Muscle of back (tissue), 11 donors: ENCODE measurements around the gene PDGFB. TPM values are rescaled to one million over a fixed set of nuclear protein-coding genes. Genes with fewer than 3 reads are reported as not detected.

Source experiments
- DNase-seq, 3 donors: peaks; one replicate each; pipeline versions ENCODE4 v3.0.0 to v3.0.0-alpha.2; 2013
- polyA plus RNA-seq, 10 donors: library from polyadenylated mRNA; unstranded; fragments of 120-200 nt; gene quantifications; one replicate each; pipeline ENCODE4 v1.2.1, GENCODE V29; 2013; ENCODE audit not compliant: insufficient read length in 10 of 10

PDGFB gene
- polyA plus RNA-seq, 10 donors, result 14.6 to 23.9 (median 16.9) TPM

DNA sequence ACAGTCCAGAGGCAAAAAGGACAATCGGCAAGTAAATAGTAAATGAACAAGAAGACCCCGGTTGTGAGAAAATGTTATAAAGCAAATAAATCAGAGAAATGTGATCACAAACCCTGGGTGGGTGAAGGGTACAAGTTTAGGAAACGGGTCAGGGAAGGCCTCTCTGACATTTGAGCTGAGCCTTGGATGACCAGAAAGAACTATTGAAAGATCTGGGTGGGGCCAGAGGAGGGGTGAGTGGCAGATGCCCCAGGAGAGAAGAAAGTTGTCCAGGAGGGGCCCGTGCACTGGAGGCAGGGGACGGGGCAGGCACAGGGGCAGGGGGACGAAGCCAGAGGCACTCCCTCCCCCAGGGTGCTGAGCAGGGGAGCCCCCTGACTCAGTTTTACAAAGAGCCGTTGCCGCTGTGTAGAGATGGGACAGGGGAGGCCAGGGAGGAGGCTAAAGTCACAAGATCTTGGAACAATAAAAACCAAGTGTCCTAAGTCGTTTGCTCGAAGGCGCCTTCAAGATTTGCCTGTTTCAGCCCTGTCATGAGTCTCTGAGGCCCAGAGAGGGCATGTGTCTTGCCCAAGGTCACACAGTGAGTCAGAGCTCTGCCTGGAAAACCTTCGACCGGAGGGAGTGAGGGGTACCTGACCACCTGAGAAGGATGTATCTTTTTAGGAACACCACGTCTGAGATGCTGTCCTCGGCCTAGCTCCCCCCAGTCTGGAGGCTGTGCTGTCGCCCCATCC, 10.8 kb upstream of the PDGFB start:
- DNase-seq, result no peak

DNA sequence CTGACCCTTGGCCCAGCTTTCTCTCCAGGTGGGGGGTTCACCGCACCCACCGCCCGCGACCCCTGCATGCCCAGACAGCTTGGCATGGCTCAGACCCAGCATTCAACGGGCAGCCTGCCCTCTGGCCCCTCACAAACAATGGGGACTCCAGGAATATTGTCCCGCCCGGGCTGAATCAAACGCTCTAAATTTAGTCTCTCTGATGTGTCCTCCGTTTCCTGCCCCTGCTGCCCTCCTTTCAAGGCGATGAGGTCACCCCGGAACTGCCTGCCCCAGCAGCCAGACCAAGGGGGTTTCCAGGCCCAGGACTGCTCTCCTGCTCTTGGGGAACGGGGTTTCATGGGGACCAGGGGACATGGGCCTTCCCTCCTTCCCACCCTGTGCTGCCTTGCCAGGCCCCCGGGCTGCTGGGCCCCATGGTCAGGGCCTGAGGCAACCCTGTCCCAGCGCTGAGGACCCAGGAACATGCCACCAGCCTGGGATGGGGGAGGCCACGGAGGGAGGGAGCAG, 10.1 kb upstream of the PDGFB start:
- DNase-seq, result no peak

DNA sequence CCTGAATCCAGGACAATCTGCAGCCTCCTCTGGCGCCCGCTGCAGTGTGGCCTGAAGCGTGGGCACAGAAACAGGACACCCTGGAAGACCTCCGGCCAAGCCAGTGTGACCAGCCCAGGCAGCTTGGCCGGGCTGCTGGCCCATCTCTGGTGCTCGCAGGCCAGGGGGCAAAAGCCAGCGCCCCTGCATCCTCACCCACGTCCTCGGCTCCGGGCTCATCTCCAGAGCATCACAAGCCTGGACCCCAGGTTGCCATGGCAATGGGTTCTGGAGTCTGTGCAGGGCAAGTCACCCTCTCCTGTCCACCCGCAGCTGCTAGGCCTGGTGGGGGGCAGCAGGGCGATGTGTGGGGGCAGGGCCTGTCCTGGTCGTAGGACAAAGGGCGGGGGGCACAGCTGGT, 9.3 kb upstream of the PDGFB start:
- no peak for DNase-seq

DNA sequence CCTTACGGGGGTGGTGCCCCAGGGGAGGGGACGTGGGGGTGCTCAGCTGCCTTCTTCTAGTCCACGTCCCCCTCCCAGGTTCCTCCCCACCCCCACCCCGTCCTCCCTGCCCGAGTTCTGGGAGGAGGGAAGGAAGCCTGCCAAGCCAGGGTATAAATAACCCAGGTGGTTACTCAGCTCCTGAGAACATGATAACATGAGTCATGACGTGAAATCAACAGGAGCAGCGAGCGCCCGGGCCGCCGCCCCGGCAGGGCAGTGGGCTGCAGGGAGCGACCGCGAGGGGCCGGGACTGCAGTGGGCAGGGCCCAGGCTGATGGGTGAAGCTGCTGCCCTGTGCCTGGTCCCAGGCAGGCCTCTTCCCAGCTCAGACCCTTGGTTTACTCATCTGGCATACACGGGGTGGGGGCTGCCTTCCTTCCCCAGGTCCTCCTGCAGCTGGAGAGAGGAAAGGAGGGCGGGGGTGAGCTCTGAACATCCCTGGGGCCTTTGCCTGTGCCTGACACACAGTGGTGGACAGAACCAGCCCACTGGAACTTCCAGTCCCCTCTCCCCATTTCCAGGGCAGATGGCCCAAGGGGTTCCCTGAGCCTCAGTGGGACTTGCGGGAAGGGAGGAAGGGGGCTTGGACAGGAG, 8.8 kb upstream of the PDGFB start:
- peak in 2 of 3 donors; percentile 52 to 84 for DNase-seq

DNA sequence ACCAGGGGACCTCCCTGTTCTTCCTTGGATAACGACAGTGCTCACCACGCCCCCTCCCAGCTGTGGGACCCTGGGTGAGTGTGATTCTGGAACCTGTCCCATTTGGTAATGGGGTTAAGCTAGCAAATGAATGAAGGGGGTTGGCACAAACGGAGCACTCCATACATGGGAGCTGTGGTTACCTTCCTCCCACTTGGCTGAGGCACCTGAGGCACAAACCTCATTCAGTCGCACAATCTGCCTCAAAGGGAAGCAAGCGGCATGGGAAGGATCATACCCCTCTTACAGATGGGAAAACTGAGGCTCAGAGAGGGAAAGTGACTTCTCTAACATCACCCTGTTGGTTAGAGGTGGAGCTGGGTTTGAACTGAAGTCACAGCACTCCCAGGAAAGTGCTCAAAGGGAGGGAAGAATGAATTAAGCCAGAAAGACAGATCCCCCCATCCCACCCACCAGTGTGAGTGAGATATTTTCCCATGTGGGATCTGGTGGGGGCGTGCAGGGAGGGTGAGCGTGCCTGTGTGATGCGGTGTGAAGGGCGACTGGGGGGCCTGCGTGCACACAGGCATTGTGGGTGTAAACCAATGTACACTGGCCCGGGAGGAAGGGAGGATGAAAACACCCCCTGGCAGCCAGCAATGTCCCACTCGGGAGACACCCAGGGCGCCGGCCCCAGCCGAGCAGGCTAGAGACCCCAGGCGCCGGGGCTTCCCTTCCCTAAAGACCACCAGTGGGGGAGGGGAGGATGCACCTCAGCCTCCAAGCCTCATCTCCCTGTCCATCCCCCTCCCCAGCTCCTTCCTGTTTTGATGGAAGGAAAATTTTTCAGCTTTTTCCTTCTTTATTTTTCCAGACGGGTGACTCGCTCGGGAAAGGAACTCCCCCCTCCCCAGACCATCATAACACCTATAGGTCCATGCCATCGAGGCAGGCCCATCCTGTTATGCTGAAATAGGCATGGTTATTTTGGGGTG, 8.0 kb upstream of the PDGFB start:
- no peak for DNase-seq

DNA sequence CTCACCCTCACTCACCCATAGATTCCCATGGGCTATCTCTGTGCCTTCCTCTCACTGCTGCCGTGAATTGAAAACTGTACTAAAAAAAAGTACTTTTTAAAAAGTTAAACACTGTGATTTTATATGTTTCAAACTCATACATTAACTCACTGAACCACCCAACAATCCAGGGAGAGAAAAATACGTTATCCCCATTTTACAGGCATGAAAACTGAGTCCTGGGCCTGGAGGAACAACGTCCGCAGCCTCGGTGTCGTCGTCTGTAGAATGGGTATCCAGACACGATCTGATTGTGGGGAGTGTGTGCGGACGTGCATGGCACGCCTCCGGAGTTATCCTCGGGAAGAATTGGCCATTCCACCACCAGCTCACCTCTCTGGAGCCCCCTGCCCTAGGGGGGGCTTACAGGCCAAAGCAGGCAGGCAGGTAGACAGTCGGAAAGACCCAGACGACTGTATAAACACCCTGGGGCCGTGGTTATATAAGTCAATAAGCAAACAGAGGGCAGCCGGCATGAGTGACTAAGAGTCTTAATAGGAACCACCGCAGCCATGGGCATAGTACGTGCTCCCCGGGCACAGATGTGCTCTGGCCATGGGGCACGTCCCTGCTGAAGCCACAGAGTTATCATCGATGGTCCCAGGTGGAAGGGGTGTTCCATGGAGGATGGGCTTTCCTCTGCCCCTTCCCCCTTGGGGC, 7.1 kb upstream of the PDGFB start:
- DNase-seq, result no peak

DNA sequence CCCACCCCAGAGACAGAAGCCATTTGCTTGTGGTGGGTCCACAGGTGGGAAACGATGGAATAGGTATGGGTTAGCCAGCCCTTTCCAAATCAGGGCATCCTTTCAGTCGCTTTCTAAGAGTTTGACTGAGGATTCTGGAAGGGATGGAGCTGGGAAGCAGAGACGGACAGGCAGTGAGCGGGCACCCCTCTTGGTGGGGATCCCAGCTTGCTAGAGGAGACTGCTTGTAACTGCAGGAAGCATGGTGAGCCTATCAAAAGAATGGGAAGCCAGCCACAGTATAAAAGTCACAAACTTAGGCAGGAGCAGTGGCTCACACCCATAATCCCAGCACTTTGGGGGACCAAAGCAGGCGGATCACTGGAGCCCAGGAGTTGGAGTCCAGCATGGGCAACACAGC, 6.1 kb upstream of the PDGFB start:
- no peak for DNase-seq

DNA sequence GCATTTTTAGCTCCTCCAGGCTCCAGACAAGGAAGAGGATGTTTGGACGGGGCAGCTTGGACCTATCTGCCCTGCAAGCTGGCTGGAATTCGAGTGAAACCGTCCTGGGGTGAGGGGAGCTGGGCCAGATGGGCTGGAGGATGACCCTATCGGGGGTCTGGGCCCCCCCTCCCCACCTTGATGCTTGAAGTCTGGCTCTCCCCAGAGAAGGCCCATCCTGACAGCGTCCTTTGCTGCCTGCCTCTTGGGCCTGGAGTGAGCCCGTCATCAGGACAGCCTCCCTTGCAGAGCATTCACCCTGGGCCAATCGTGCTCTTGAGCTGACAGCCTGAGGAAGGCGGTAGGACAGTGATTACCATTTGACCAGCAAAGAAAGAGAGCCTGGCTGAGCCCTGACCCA, 5.3 kb upstream of the PDGFB start:
- no peak for DNase-seq

DNA sequence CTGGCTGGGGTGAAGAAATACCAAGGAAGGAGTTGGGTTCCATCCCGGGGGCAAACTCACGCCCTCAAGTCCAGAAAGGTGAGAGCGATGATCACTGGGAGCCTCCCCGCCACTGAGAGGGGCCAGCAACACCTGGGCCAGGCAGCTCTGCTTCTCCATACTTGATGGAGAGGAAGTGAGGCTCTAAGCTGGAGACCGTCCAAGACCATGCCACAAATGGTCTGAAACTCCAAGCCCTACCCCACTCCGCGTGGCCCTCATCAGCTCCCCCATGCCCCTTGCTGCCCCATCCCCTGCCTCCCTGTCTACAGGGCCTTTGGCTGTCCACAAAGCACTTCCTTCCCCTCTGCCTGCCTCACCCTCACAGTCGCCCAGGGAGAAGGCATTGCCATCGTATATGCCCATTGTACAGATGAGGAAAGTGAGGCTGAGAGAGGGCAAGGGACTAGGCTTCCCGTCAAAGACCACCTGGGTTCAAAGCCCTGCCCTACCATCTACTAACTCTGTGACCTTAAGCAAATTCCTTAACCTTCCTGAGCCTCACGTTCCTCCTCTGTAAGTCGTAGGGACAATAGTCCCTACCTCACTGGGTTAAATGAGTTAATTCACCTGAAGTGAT, 4.4 kb upstream of the PDGFB start:
- no peak for DNase-seq

DNA sequence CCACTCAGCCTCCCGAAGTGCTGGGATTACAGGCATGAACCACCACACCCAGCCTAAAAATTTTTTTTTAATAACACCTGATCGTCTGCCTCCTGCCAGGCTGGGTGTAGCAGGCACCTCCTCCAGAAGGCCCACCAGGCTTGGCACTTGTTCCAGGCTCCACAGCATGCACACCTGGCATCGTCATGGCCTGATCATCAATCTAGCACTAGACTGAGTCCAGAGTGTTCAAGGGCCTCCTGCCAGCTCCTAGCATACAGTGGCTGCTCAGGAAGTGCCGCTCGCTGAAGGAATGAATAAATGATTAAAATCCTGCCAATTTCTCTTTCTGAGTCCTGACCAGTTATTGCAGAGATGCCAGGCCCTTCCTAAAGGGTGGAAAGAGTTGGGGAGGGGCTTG, 3.5 kb upstream of the PDGFB start:
- no peak for DNase-seq

DNA sequence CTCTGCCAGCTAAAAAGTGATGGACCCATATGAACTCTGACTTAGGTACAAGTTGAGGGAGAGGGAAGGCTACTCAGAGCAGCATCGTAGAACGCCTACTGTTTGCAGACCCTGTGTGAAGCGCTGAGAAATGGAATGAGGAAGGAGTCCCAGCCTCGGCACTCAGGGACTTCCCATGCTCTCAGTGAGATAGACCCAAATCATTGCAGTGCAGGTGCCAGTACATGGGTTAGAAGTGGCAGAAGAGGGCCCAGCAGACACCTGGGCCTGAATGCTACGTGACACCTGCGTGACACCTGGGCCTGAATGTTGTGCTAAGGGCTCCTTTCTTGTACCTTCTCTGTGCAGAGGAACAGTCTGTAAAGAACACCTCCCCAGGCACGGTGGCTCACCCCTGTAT, 2.6 kb upstream of the PDGFB start:
- no peak for DNase-seq

DNA sequence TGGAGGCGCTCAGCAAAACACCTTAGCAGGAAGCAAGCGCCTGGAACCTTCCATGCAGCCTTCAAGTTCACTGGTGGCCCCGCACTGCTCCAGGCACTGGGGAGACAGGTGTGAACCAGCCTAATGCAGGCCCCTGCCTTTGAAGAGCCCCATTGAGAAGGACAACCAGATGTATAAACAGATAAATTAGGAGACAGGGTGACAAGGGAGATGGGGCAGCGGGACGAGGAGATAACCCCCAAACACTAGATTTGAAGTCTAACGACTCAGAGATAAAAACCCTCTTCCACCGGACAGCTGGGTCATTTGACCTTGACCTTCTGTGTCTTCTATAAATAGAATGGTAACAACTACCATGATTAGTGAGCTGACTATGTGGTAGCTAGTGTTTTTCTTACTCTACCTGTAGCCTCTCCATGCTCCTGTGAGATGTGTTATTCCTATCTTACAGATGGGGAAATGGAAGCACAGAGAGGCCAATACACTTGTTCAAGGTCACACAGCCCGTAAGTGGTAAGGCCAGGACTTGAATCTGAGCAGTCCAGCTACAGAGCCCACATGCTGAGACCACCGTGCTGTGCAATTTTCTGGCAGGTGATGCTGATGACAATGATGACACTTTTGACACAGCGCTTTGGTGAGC, 2.0 kb upstream of the PDGFB start:
- no peak for DNase-seq

DNA sequence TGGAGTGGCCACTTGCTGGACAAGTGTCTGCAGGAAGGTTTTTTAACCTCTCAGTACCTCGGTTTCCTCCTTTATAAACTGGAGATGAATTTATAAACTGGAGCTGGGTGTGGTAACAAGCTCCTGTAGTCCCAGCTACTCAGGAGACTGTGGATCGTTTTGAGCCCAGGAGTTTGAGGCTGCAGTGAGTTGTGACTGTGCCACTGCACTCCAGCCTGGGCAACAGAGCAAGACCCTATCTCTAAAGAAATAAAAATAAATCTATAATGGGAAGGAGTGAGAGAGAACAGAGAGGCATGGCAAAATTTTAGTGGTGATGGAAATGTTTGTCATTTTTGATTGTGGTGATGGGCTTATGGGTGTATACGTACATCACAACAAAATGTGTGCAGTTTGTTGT, 1.4 kb upstream of the PDGFB start:
- DNase-seq, result no peak

DNA sequence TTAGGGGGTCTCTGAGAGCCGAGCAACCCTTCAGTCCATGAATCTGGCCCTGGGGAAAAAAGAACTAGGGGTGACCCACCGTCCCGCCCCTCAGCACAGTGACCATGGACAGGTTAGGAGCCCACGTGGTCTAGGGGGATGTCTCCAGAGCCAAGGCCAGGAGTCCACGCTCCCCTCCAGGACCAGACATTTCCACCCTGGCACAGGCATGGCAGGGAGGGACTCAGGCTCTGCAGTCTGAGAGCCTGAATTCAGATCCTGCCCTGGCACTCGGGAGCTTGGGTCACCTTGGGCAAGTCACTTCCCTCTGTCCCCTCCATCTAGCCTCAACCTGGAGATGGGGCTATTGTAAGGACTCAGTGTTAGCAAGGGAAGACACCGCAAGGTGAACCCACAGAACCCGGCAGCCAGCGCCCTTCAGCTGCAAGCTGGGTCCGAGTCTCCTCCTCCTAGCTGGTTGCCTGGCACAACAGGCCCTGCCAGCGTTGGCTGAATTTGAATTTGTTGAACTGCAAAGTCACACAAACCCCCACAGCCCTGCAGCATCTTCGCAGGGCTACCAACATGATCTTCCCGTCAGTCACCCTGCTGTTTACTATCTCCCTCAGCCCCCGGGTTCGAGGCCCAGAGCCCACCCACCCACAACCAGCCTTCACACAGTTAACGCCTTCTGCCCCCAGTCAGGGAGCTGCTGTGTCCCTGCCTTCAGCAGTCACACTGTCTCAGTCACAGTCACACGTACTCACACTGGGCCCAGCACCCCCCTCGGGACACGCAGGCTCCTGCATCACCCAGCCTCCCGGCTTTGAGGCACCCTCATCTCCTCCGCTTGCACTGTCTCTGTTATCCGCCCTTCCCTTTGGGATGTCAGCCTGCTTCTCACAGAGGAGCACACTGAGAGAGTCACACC, 603 bp upstream of the PDGFB start:
- DNase-seq, result no peak

DNA sequence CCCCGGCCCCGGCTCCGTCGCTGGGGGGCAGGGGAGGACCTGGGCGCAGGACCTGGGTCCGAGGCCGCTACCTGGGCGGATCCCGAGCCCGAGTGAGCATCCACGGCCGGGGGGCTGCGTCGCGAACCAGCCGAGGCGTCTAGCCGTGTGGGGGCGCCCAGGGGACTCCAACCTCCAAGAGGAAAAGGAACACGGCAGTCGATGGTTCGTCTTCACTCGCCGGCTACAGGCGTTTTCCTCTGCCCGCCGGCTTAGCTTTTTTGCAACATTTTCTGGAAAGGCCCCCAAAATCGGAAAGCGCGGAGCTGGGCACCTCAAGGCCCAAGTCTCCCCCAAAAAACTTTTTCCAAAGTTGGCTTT, 666 bp downstream of the PDGFB start:
- peak in 1 of 3 donors; percentile 53 for DNase-seq

DNA sequence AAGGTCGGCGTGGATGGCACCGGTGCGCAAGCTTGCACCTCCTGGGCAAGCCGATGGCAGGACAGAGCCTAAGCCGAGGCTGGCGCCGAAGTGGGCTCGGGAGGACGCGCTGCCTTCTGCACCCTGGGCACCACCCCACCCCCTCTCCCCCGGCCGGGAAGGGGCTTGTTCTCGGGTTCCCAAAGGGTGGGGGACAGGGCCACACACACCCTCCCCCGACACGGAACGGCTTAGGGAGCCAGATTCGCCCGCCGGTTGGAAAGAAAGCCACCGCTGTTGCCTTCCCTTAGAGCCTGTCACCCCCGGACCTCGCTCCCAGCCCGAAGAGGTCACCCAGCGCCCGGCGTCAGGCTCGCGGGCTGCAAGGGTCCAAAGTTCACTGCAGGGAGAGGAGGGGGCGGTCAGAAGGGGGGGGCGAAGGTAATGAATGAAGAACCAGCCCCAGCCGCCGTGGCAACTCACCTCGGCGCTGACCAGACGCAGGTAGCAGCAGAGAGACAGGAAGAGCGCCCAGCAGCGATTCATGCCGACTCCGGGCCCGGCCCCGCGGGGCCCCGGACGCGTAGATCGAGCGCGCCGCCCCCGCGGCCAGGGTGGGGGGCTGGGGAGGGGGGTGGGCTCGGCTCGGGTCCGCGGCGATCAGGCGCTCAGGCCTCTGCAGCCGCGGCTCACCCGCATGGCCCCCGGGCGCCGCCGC, 1.2 kb downstream of the PDGFB start:
- DNase-seq, result peak in 1 of 3 donors; percentile 59

DNA sequence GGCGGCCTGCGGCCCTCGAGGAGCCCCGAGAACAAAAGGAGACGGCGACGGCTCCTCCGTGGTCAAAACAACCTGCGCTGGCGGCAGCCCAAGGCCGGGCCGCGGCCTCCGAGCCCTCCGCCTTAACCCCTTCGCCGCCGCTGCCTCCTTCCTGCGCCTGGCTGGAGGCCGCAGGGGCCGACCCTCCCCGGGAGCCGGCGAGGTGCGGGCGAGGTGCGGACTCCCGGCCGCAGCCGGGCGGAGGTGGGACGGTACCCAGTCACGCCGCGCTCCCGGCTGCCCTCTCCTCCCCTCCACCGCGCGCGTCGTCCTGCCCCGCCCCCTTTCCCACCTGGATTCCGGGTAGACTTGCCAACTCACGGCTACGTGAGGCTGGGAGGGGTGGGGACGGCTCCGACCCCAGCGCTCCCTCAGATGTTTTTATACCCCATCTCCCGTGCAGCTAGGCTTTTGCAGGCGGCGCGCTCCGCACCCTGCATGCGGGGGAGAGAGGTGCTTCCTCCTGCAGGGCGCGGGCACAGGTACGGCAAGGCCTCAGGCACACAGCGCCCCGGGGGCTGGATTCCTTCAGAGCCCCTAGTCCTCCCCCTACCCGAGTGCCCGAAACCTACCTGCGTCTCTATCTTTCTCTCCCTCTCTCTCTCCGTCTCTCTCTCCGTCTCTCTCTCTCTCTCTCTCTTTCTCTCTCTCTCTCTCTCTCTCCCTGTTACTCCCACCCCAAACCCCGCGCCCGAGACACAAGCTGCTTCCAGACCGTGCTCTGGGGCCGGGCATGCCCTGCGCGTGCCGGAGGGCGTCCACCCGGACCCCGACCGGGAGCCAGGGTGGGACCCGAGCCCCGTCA, 2.0 kb downstream of the PDGFB start:
- peak in 1 of 3 donors; percentile 62 for DNase-seq
